HG02610 (cell line): ENCODE measurements around the gene KIF21A.
A peak's percentile ranks its signal among the peaks of the same experiment; 100 is the strongest.

Experiments used
- ATAC-seq: cut with Tn5 transposase; IDR thresholded peaks from one replicate; pipeline ENCODE4 v1.9.1; 2021; ENCODE audit warnings: mild to moderate bottlenecking, moderate library complexity; ENCODE audit not compliant: unreplicated experiment

Gene KIF21A

GRCh38 chr12:39440101-39440500 lies 2.8 kb downstream of the KIF21A start:
- ATAC-seq: no peak

GRCh38 chr12:39435531-39435930 lies 7.4 kb downstream of the KIF21A start:
- no peak for ATAC-seq

GRCh38 chr12:39431797-39432196 lies 11.1 kb downstream of the KIF21A start:
- ATAC-seq: no peak

GRCh38 chr12:39431002-39431796 lies 11.7 kb downstream of the KIF21A start:
- no peak for ATAC-seq

GRCh38 chr12:39429809-39430208 lies 13.1 kb downstream of the KIF21A start:
- ATAC-seq: no peak

- ATAC-seq: no peak
These were observed 15.5 kb downstream of the KIF21A start for GRCh38 chr12:39427360-39427808.

GRCh38 chr12:39426636-39427240 lies 16.2 kb downstream of the KIF21A start:
- no peak for ATAC-seq

GRCh38 chr12:39420043-39420442 lies 22.9 kb downstream of the KIF21A start:
- no peak for ATAC-seq

- no peak for ATAC-seq
These were observed 23.4 kb downstream of the KIF21A start for GRCh38 chr12:39419471-39419870.

- ATAC-seq: no peak
These were observed 25.0 kb downstream of the KIF21A start for GRCh38 chr12:39417916-39418315.

- ATAC-seq: no peak
These were observed 28.8 kb downstream of the KIF21A start for GRCh38 chr12:39413836-39414771.

GRCh38 chr12:39412210-39412609 lies 30.7 kb downstream of the KIF21A start:
- no peak for ATAC-seq

- no peak for ATAC-seq
These were observed 36.7 kb downstream of the KIF21A start for GRCh38 chr12:39406262-39406661.

- ATAC-seq: no peak
These were observed 37.3 kb downstream of the KIF21A start for GRCh38 chr12:39405580-39405979.

- no peak for ATAC-seq
These were observed 38.9 kb downstream of the KIF21A start for GRCh38 chr12:39404000-39404399.

GRCh38 chr12:39403376-39403775 lies 39.5 kb downstream of the KIF21A start:
- no peak for ATAC-seq

- ATAC-seq: peak; percentile 77
These were observed 40.0 kb downstream of the KIF21A start for GRCh38 chr12:39402922-39403321.

- ATAC-seq: no peak
These were observed 41.5 kb downstream of the KIF21A start for GRCh38 chr12:39401459-39401858.

GRCh38 chr12:39395866-39396265 lies 47.1 kb downstream of the KIF21A start:
- ATAC-seq: no peak

- no peak for ATAC-seq
These were observed 49.0 kb downstream of the KIF21A start for GRCh38 chr12:39393890-39394289.

GRCh38 chr12:39393179-39393578 lies 49.7 kb downstream of the KIF21A start:
- ATAC-seq: no peak
